ENCODE measurements around the gene AGR3. TPM values are rescaled to one million over a fixed set of nuclear protein-coding genes. Genes with fewer than 3 reads are reported as not detected.

AGR3 gene
- total and polyA plus RNA-seq, 2 donors (not counting 3 experiments of a cell fraction or from before 2014, with no cell fraction given), result not detected

DNA sequence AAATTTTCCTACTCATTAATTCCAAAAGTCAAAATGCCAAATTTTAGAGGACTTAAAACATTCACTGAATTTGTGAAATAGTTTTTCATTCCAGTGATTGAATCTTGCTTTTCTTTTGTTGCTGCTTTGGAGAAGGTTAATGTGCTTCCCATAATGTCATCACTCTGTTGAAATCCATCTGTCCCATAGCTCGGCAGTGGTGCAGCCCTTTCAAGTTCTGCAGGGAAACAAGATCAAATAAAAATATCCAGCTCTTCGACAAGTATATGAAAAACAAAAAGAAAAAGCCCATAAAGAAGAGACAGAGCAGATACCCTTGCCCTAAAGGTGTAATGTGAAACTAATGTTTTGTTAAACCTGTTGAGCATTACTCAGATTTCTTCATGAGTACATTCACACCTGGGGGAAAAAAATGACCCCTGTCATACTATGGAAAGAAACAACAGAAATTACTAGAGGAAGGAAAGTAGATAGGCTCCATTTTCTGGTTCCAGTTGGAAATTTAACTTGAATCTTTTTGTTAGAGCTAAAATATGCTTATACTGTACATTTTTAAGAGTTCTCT, 35.1 kb downstream of the AGR3 start:
- intact Hi-C loops (cut with micrococcal nuclease), result no loop called here

DNA sequence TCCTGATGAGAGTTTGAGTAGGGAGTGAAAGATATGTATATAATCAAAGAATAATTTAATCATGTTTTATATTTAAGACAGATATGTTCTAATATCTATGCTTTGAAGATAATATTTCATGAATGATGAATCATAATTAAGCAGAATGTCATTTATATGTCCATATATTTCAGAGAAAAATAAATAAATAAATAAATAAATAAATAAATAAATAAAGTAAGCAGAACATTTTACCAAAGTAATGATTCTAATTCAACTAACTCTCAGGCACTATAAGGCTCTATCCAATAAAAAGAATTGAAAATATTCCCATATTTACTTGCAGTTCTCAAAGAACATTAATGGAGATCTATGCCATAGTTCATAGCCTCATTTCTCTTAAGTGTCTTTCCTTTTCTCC, 36.0 kb downstream of the AGR3 start:
- DNase-seq (ENCODE audit: low read depth, low spot score) (no peak), FAIRE-seq (no peak)
- Histone ChIP-seq H3K27ac (ENCODE audit: insufficient read depth, low read depth, low read length) (no peak overlapping the region), H2AFZ (ENCODE audit: low read depth, low read length) (no peak overlapping the region), H3K4me1 (ENCODE audit: control insufficient read depth, extremely low read depth, insufficient read depth, low read length) (no peaks in the 10 kb centered on the region), H3K9me3 (replicated peaks; ENCODE audit: control insufficient read depth, insufficient read depth, low read length) (no peaks in the 10 kb centered on the region), H4K20me1 (replicated peaks; ENCODE audit: control insufficient read depth, extremely low read depth, insufficient read depth, low read length) (no peaks in the 10 kb centered on the region), H3K79me2 (ENCODE audit: control insufficient read depth, insufficient read depth, low read length) (no peaks in the 10 kb centered on the region), H3K27me3 (ENCODE audit: control insufficient read depth in 2 of 2, insufficient read depth in 2 of 2, low read length in 2 of 2) (peaks cover 0 to 1% of the 10 kb centered on the region in 2 experiments), H3K9ac (replicated peaks; ENCODE audit: extremely low read depth, insufficient read depth, low read length) (no peak overlapping the region), H3K9me1 (replicated peaks; ENCODE audit: control insufficient read depth, extremely low read depth, insufficient read depth, low read length) (no peaks in the 10 kb centered on the region), H3K36me3 (ENCODE audit: control insufficient read depth in 2 of 2, extremely low read depth in 1 of 2, insufficient read depth in 2 of 2, low read length in 2 of 2) (no peaks in the 10 kb centered on the region), H3K4me3 (replicated peaks in 1 of 3; ENCODE audit: insufficient read depth in 1 of 3, low read depth in 1 of 3, low read length in 3 of 3) (no peak overlapping the region), H3K4me2 (ENCODE audit: insufficient read depth, low read length) (no peak overlapping the region)
- intact Hi-C loops (cut with micrococcal nuclease) (no loop called here), dilution Hi-C loops (cut with MboI; ENCODE audit: extremely low pct_ligation_motif_present, low sequenced_read_pairs) (no loop called here)
- no TSS peak for BruUV-seq (replicated peaks)
- CTCF ChIA-PET, result interaction anchor here (0.8 to 1.5 kb wide), 2 partner anchors 11 to 44 kb away, joined by 3 to 5 read pairs; no protein-coding TSS in a partner anchor
- POLR2A ChIA-PET, result no interaction called here
- TF ChIP-seq FOS (IDR thresholded peaks at IDR 0.05; ENCODE audit: borderline replicate concordance, insufficient read depth, low read length), result no peak
- TF ChIP-seq, protein P1, sequence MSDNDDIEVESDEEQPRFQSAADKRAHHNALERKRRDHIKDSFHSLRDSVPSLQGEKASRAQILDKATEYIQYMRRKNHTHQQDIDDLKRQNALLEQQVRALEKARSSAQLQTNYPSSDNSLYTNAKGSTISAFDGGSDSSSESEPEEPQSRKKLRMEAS (IDR thresholded peaks at IDR 0.05; ENCODE audit: insufficient read depth, insufficient read length), result no peak
- no peak for TF ChIP-seq POLR2A (IDR thresholded peaks at IDR 0.05; ENCODE audit: low read depth, low read length)
- TF ChIP-seq, protein P2, sequence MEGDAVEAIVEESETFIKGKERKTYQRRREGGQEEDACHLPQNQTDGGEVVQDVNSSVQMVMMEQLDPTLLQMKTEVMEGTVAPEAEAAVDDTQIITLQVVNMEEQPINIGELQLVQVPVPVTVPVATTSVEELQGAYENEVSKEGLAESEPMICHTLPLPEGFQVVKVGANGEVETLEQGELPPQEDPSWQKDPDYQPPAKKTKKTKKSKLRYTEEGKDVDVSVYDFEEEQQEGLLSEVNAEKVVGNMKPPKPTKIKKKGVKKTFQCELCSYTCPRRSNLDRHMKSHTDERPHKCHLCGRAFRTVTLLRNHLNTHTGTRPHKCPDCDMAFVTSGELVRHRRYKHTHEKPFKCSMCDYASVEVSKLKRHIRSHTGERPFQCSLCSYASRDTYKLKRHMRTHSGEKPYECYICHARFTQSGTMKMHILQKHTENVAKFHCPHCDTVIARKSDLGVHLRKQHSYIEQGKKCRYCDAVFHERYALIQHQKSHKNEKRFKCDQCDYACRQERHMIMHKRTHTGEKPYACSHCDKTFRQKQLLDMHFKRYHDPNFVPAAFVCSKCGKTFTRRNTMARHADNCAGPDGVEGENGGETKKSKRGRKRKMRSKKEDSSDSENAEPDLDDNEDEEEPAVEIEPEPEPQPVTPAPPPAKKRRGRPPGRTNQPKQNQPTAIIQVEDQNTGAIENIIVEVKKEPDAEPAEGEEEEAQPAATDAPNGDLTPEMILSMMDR (IDR thresholded peaks at IDR 0.05; ENCODE audit: extremely low read depth in 1 of 2, insufficient read depth in 1 of 2, low read depth in 1 of 2, low read length in 2 of 2), result no peak
- TF ChIP-seq GATA2 (IDR thresholded peaks at IDR 0.05; ENCODE audit: insufficient read depth, insufficient read length, low read depth, low read length), result no peak
- no peak for TF ChIP-seq JUN (IDR thresholded peaks at IDR 0.05; ENCODE audit: borderline replicate concordance, insufficient read depth, insufficient read length, low read depth)
- TF ChIP-seq MYC (IDR thresholded peaks at IDR 0.05; ENCODE audit: low read depth, low read length), result no peak
- TF ChIP-seq POLR2AphosphoS5 (IDR thresholded peaks at IDR 0.05; ENCODE audit: insufficient read depth, low read depth, low read length), result no peak
- no peak for TF ChIP-seq EZH2 (IDR thresholded peaks at IDR 0.05; ENCODE audit: borderline replicate concordance, low read depth, low read length, severe bottlenecking)

More for the DNA sequence above, 35.1 kb downstream of the AGR3 start:
- no peaks in the 10 kb centered on the region for H4K20me1 ChIP-seq (replicated peaks; ENCODE audit: control insufficient read depth, extremely low read depth, insufficient read depth, low read length)
- no TSS peak for BruUV-seq (replicated peaks)
- H3K36me3 ChIP-seq (ENCODE audit: control insufficient read depth in 2 of 2, extremely low read depth in 1 of 2, insufficient read depth in 2 of 2, low read length in 2 of 2), result no peaks in the 10 kb centered on the region
- FAIRE-seq (no peak), DNase-seq (ENCODE audit: low read depth, low spot score) (no peak)
- POLR2A ChIA-PET, result no interaction called here
- no peak overlapping the region for H3K27ac ChIP-seq (ENCODE audit: insufficient read depth, low read depth, low read length)
- CTCF ChIA-PET, result interaction anchor here (0.8 to 1.5 kb wide), 2 partner anchors 10 to 45 kb away, joined by 3 to 5 read pairs; no protein-coding TSS in a partner anchor
- H3K9me3 ChIP-seq (replicated peaks; ENCODE audit: control insufficient read depth, insufficient read depth, low read length), result no peaks in the 10 kb centered on the region
- no peak overlapping the region for H2AFZ ChIP-seq (ENCODE audit: low read depth, low read length)
- H3K4me3 ChIP-seq (replicated peaks in 1 of 3; ENCODE audit: insufficient read depth in 1 of 3, low read depth in 1 of 3, low read length in 3 of 3), result no peak overlapping the region
- H3K27me3 ChIP-seq (ENCODE audit: control insufficient read depth in 2 of 2, insufficient read depth in 2 of 2, low read length in 2 of 2), result peaks cover 0 to 1% of the 10 kb centered on the region in 2 experiments
- H3K4me1 ChIP-seq (ENCODE audit: control insufficient read depth, extremely low read depth, insufficient read depth, low read length), result peaks cover 5% of the 10 kb centered on the region
- dilution Hi-C loops (cut with MboI; ENCODE audit: extremely low pct_ligation_motif_present, low sequenced_read_pairs), result no loop called here
- no peak overlapping the region for H3K4me2 ChIP-seq (ENCODE audit: insufficient read depth, low read length)
- no peak overlapping the region for H3K9ac ChIP-seq (replicated peaks; ENCODE audit: extremely low read depth, insufficient read depth, low read length)
- no peaks in the 10 kb centered on the region for H3K79me2 ChIP-seq (ENCODE audit: control insufficient read depth, insufficient read depth, low read length)
- TF ChIP-seq POLR2A (IDR thresholded peaks at IDR 0.05; ENCODE audit: low read depth, low read length), result no peak
- TF ChIP-seq, protein P2 (IDR thresholded peaks at IDR 0.05; ENCODE audit: extremely low read depth in 1 of 2, insufficient read depth in 1 of 2, low read depth in 1 of 2, low read length in 2 of 2), result no peak
- TF ChIP-seq FOS (IDR thresholded peaks at IDR 0.05; ENCODE audit: borderline replicate concordance, insufficient read depth, low read length), result no peak
- no peak for TF ChIP-seq GATA2 (IDR thresholded peaks at IDR 0.05; ENCODE audit: insufficient read depth, insufficient read length, low read depth, low read length)
- no peak for TF ChIP-seq POLR2AphosphoS5 (IDR thresholded peaks at IDR 0.05; ENCODE audit: insufficient read depth, low read depth, low read length)
- H3K9me1 ChIP-seq (replicated peaks; ENCODE audit: control insufficient read depth, extremely low read depth, insufficient read depth, low read length), result no peaks in the 10 kb centered on the region

Data from endothelial cell of umbilical vein (primary cell).